ENCODE measurements around the gene ACTRT2. TPM values are rescaled to one million over a fixed set of nuclear protein-coding genes. Genes with fewer than 3 reads are reported as not detected.

ACTRT2 gene
- total RNA-seq (2014; rRNA removed; shearing (Covaris generic); ENCODE audit: low replicate concordance) = not detected in 2 replicates

DNA sequence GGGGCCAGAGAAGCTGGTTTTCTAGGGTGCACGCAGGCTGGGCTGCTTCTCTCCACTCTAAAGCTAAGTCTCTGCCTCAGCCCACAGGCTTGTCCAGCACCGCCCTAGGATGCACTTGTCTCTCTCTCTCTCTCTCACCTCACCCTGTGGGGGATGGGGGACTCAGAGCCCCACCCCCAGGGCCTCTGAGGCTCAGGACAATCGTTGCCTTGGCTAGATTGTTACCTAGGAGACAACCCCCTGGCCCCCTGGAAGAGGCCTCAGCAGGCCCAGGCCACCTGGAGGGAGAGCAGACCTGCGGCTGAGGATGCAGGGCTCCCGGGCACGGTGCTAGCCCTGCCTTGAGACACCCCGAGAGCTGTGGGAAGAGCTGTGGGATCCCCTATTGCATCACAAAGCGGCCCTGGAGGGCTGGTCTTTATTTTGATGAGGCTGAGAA, at the start of gene ACTRT2:
Gene ACTRT2 (plus strand): TSS at position 235 of the 439 bp plus-strand sequence. CDS start 220 bp downstream, outside the sequence.
- no peak for DNase-seq
- Histone ChIP-seq H3K9me3 (no peaks in the 10 kb centered on the region), H3K36me3 (no peaks in the 10 kb centered on the region), H3K27me3 (peaks cover 3% of the 10 kb centered on the region; the same call in 1 of the 2 replicates), H3K4me3 (no peak within 1 kb of the TSS)

DNA sequence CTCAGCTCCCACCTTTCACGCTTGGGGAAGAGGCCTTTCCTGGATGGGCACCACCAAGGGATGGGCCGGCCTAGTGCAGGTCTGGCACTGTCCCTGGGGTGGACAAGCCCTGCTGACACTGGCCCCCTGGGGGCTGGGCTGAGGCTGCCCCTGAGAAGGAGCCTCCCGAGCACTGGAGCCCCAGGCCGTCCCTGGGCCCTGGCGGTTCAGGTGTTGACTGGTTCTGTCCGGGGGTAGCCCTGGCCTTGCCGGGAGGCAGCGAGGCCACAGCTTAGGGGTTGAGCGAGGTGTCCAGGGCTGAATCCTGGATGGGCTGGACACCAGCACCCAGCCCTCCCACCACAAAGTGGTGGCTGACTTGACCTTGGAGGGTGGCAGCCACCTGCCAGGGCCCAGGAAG, 49.7 kb upstream of the ACTRT2 start:
- H3K9me3 ChIP-seq = no peaks in the 10 kb centered on the region
- no peak for DNase-seq
- no peaks in the 10 kb centered on the region for H3K36me3 ChIP-seq
- no peaks in the 10 kb centered on the region for H3K27me3 ChIP-seq
- H3K4me3 ChIP-seq = no peak overlapping the region

DNA sequence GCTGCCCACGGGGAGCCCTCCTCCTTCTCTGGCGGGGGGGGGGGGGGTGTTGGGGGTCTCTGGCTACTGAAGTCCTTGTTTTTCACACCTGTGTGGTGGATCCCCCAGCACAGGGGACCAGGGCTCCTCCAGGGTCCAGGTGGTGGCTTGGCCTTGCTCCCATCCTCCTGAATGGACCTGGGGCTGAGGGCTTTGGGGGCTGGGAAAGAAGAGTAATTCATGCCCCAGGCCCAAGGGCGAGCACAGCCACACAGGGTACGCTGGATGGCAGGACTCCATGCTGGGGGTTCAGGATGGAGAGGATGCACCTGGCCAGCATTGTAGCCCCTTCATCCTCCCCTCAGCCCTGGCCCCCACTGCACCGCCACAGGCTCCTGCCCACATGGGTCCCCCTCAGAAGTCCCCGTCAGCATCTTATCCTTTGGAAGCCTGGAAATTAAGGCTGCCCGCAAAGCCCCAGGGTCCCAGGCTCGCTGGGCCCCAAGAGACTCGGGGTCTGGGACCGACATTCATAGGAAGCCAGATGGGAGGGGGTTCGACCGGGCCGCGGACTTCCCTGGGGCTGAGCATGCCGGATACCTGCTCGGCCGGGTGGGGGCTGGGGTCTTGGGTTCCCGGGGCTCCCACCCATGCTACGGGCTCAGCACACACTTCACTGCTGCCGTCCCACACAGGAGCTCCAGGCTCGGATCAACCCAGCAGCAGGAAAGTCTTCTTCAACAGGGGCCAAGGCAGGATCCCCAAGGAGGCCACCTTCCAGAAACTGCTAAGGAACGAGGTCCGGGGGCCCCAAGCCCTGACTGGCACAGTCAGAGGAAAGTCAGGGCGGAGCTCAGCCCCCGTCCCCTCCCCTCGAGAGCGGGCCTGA, 49.0 kb upstream of the ACTRT2 start:
- H3K27me3 ChIP-seq = no peaks in the 10 kb centered on the region
- H3K36me3 ChIP-seq = no peaks in the 10 kb centered on the region
- no peaks in the 10 kb centered on the region for H3K9me3 ChIP-seq

DNA sequence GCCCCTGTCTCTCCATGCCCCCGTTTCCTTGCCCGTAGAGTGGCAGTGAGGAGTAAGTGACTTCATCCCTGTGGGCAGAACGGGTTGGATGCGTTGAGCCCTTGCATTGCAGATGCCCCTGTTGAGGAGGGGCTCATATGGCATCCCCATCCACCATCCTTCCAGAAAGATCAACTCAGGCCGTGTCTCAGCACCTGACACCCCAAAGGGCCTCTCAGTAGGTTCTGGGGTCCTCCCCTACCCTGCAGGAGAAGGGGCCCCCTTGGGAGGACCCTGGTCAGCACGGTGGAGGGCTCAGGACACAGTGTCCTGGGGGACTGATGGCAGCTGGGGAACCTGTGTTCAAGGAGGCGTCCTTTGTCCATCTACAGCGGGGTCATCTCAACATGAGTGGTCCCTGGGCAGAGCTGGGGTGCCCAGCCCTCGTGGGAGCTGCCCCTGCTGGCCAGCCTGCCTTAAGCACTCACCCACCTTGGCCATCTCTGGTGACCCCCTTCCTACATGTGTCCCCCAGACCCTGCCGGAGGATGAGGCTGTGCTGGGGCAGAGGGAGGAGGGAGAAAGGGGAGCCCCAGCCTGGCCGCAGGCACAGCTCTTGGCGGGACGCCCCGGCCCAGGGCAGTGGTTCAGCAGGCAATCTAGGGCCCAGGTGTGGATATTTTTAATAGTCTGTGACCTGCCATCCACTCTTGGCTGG, 48.2 kb upstream of the ACTRT2 start:
- Histone ChIP-seq H3K27me3 (no peaks in the 10 kb centered on the region), H3K4me3 (no peak overlapping the region), H3K36me3 (no peaks in the 10 kb centered on the region), H3K9me3 (no peaks in the 10 kb centered on the region)
- no peak for DNase-seq

More for the DNA sequence above, 49.0 kb upstream of the ACTRT2 start:
- DNase-seq = no peak
- no peak overlapping the region for H3K4me3 ChIP-seq

DNA sequence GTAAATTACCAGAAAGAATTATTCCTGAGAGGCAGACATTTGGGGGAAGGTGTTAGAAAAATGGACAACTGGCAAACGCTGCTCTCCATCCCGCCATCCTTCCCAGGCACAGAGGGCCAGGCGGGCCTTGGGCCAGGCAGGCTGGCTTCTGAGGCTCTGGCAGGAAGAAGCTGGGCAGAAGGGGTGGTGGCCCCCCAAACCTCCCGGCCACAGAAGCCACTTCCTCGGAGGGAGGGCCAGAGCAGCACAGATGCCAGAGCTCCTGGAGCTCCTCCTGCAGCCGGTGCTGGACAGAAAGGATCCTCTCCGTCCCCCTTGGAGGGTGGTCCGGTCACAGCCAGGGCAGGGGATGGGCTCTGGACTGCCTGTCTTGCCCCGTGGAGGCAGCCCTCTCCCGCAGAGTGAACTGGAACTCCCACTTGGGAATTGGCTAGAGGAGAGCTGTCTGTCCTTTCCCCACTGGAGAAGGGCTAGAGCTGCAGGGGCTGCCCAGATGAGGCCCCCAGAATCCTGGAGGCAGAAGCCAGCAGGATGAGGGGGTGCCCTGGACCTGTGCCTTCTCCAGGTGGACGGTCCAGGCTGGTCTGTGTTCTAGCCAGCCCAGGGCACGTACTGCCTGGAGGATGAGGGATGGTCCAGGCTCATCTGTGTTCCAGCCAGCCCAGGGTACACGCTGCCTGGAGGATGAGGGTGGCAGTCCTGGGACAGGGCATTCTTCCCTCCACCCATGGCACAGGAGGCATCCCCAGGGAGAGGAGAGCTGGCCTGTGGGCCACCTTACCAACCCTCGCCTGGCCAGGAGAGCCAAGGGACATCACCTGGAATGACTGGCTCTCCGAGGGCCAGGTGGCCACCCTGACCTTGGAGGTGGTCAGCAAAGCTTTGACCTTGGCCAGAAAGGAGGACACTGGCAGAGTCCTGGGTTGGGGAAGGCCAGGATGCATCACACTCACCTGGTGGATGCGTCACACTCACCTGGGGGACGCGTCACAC, 47.4 kb upstream of the ACTRT2 start:
- Histone ChIP-seq H3K9me3 (no peaks in the 10 kb centered on the region), H3K4me3 (no peak overlapping the region), H3K36me3 (no peaks in the 10 kb centered on the region), H3K27me3 (no peaks in the 10 kb centered on the region)
- DNase-seq = no peak

DNA sequence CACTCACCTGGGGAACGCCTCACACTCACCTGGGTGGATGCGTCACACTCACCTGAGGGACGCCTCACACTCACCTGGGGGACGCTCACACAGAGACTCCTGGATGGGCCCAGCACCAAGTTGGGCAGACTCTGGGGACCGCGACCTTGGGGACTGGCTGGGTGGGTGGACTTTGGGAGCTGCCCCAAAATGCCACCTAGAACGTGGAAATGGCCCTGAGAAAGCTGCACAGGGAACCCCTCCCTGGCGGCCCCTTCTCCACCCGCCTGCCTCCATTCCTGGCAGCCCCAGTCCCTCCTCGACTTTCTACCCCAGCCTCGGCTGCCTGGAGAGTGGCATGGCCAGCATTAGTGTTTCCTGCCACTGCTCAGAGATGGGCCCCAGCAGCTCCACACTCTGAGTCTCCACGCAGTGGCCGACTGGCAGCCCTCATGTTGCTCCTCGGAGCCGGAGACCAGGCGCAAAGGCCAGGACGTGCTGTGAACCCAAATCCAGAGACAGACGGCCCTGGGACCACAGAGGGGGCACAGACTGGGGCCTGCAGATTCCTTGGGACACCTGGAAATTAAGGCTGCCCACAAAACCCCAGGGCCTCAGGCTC, 46.5 kb upstream of the ACTRT2 start:
- Histone ChIP-seq H3K27me3 (no peaks in the 10 kb centered on the region), H3K9me3 (no peaks in the 10 kb centered on the region), H3K4me3 (no peak overlapping the region), H3K36me3 (no peaks in the 10 kb centered on the region)
- no peak for DNase-seq

DNA sequence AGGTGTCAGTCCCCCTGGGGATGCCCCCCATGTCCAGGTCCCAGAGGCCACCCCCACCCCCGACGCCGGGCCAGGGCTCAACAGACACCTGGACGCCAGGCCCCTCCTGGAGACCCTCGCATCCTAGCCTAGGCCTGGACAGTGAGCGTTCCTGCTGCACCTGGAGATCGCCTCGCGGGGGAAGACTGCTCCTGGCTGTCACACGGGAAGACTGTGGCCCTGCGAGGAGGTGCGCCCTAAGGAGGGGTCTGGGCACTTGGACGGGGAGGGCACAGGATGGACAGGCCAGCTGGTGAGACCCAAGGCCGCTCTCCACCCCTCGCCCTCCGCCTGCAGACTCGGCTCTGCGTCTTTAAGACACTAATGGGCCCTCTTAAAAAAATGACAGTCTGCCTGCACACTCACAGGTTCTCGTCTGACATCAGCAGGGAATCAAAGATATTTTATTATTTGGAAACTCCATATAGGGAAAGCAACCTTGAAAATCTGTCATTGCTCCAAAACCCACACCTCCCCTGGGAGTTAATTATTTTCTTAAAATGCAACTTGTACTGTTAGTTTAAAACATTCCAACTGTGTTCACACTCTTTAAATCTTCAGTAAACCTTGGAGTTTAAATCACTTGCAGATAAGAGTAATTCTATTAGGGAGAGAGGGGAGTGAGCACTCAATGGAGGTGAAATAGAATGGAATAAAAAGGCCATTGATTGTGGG, 45.6 kb upstream of the ACTRT2 start:
- no peaks in the 10 kb centered on the region for H3K36me3 ChIP-seq
- H3K27me3 ChIP-seq = no peaks in the 10 kb centered on the region
- no peaks in the 10 kb centered on the region for H3K9me3 ChIP-seq
- DNase-seq = no peak
- H3K4me3 ChIP-seq = no peak overlapping the region

DNA sequence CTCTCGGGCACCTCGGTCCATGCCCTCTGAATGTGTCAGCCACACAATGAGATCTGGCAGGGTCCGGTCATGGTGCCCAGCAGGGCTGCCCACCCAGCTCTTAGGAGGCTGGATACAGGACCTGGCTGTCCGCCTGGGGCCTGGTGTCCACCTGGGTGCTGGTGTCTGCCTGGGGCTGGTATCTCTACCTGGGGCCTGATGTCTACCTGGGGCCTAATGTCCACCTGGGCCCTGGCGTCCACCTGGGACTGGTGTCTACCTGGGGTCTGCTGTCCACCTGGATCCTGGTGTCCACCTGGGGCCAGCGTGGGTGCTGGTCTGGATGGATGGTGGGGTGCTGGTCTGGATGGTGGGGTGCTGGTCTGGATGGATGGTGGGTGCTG, 45.1 kb upstream of the ACTRT2 start:
- no peak for DNase-seq
- Histone ChIP-seq H3K9me3 (no peaks in the 10 kb centered on the region), H3K4me3 (no peak overlapping the region), H3K27me3 (no peaks in the 10 kb centered on the region), H3K36me3 (no peaks in the 10 kb centered on the region)

DNA sequence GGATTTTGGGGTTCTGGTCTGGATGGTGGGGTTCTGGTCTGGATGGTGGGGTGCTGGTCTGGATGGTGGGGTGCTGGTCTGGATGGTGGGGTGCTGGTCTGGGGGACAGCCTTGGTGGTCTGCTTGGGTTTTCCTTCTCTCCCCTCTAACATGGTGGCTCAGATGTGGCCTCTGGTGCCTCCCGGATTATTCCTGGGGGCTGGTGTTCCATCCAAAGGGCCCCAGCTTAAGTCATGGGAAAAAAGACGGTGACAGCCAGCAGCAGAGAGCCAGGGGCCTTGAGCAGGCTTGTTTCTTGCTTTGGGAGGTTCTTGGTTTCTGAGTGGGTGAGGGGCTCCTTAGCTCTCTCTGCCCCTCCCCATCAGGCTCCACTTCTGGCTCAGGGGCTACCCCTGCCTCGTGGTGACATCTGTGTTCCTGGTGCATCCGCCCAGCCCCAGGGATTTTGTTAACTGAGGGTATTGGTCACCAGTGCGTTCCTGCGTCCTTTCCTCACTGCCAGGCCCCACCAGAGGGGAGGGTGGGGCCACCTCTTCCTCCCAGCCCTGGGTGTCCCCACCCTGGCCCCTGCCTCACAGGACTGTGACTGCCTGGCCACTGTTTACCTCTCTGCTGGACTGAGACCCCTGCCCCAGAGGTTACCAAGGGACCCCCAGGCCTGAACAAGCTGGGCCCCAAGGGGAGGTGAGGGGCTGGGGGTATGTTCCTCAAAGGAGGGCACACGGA, 43.2 kb upstream of the ACTRT2 start:
- H3K27me3 ChIP-seq = no peaks in the 10 kb centered on the region
- no peaks in the 10 kb centered on the region for H3K36me3 ChIP-seq
- no peak overlapping the region for H3K4me3 ChIP-seq
- no peak for DNase-seq
- no peaks in the 10 kb centered on the region for H3K9me3 ChIP-seq

DNA sequence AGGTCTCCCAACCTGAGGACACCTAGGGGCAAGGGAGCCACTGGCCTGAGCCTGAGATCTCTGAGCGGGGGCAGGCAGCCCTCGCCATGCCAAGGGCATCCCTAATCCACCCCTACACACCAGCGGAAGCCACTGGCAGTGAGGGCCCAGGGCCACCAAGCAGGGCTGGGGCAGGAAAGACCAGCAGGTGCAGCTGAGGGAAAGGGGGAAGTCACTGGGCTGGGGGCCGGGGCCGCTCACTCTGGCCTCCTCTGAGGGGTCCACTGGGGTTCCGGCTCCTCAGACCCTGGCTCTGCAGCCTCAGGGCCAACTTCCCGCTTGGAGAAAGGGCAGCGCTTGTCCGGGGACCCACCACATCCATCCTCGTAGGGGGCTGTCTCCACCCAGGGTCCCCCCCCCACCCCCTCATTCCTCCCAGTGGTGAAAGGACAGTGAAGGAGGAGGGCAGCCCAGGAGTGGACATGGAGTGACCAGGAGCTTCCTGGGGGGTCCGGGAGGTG, 42.5 kb upstream of the ACTRT2 start:
- Histone ChIP-seq H3K36me3 (no peaks in the 10 kb centered on the region), H3K9me3 (no peaks in the 10 kb centered on the region), H3K4me3 (no peak overlapping the region), H3K27me3 (no peaks in the 10 kb centered on the region)
- DNase-seq = no peak

DNA sequence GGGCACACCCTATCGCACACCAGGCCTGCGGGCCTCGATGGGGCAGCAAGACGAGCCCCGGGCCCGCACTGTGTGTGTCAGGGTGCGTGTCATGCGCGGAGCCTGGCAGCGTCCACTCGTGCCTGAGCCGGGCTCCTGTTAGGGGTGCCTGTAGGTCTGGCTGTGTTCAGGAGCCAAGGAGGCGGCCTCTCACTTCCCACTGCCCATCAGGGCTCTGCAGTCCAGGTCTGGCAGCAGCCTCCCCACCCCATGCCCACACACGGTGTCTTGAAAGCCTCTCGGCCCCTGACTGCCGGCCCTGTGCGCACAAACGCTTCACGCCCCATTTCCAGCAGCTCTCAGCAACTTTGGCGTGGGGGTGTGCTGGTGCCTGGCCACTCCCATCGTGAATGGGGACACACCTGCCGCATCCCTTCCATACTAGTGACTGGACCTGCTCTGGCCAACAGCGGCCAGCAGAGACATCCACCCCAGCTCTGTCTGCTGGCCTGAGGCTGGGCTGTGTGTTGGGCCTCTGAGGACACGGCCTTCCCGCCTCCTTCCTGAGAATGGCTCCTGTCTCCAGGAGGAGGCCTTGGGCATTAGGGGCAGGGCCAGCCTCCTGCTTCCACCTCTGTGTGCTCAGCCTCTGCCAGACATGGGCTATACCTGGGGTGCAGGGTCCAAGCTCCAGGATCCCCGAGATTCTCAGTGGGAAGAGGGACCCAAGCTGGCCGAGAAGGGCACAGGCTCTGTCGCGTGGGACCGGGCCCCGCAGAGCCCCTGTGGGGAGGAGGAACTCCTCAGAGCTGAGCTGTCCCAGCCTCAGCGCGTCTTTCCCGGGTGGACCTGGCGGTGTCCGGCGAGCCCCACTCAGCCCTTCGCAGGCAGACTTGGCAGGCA, 41.8 kb upstream of the ACTRT2 start:
- H3K9me3 ChIP-seq = no peaks in the 10 kb centered on the region
- H3K27me3 ChIP-seq = no peaks in the 10 kb centered on the region
- no peak overlapping the region for H3K4me3 ChIP-seq
- no peaks in the 10 kb centered on the region for H3K36me3 ChIP-seq
- no peak for DNase-seq

DNA sequence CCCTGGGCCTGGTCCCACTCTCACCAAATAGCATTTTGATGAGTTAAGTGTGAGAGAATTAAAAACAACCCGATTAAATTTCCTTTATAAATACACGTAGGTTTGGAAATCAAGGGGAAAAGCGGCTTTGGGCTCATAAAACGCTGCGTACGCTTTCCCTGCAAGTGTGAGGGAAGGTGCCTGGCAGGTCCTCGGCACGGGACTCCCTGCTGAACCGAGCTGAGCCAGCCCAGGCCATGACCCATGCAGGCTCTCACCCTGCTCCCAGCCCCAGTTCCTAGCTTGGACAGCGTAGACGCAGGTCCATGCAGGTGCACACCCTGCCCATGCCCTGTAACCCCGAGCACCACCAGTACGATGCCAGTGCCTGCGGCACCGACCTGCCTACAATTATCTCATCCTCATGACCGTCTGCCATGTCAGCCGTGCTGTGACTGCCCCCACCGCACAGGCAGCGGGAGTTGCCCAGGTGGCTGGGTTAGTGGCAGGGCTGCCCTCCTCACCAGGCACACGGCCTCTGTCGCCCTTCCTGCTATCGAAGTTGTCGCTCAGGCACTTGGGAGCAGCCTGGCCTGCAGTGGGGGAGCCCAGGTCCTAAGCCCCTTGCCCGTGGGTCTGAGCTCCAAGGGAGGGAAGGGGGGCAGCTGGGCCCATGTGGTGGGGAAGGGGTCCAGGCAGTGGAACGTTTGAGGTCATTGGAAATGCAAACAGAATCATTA, 41.0 kb upstream of the ACTRT2 start:
- DNase-seq = no peak
- H3K27me3 ChIP-seq = no peaks in the 10 kb centered on the region
- no peak overlapping the region for H3K4me3 ChIP-seq
- no peaks in the 10 kb centered on the region for H3K36me3 ChIP-seq
- no peaks in the 10 kb centered on the region for H3K9me3 ChIP-seq

DNA sequence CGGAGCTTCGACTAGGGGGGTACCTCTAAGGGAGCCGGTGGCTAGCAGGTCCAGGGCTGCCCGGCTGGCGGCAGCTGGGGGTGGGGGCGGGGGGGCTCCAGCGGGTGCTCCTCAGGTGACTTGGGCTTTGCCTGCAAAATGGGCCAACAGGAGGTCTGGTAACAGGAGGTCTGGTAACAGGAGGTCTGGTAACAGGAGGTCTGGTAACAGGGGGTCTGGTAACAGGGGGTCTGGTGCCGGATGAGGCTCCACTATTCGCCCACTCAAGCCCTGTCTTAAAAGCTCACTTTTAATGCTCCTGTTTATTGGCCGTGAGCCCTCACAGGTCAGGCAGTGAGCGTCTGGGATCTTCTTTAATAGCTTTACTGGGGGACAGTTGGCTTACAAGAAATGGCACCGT, 40.4 kb upstream of the ACTRT2 start:
- Histone ChIP-seq H3K36me3 (no peaks in the 10 kb centered on the region), H3K9me3 (no peaks in the 10 kb centered on the region), H3K27me3 (no peaks in the 10 kb centered on the region), H3K4me3 (no peak overlapping the region)
- DNase-seq = no peak

DNA sequence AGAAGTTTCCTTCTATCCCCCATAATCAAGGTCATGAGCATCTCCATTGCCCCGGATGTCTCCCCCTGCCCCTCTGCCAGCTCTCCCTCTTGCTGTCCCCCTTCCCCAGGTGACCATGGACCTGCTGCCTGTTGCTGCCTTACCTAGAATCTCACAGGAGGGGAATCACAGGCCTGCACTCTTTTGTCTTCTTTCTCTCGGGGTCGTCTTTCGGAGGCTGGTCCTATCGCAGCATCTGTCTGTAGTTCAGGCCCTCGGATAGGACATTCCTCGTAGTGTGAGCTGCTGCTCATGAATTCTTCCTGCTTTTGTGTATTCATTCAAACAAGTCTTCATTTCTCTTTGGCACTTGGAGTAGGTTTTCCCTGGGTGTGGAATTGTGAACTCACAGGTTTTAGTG, 39.9 kb upstream of the ACTRT2 start:
- Histone ChIP-seq H3K4me3 (no peak overlapping the region), H3K9me3 (no peaks in the 10 kb centered on the region), H3K36me3 (no peaks in the 10 kb centered on the region), H3K27me3 (no peaks in the 10 kb centered on the region)
- no peak for DNase-seq
